Right ventricle myocardium inferior (tissue), 1 donor: Measurements from ENCODE around the gene UCP2. TPM values are rescaled to one million over a fixed set of nuclear protein-coding genes. Genes with fewer than 3 reads are reported as not detected.

Experiments used
- ATAC-seq: fragments of 200-7000 bp; cut with Tn5 transposase; one replicate; pipeline ENCODE4 v1.9.1; 2020; ENCODE audit warnings: mild to moderate bottlenecking, moderate library complexity
- DNase-seq: peaks from one replicate; pipeline ENCODE4 v3.0.0; 2021; ENCODE audit errors: missing footprints
- intact Hi-C: fragments of 100-400 bp; cut with DNase I; formaldehyde crosslinking; loops from one replicate; pipeline ENCODE4 v1.11.0; 2022
- total RNA-seq: library from RNA; stranded (reverse); fragmentation: NEBNext Ultra II Directional; extraction: Animal tissue kit (Norgen Biotek cat#: 25700); gene quantifications from one replicate; pipeline ENCODE4 v1.2.1, GENCODE V29; 2021
- donor health status: DM: no; HTN: yes; CAD: no; lungs with severe emphysema.

Gene UCP2
- total RNA-seq, 1 donor from 2014 or later = 36.4 TPM

- DNase-seq (no peak), ATAC-seq (no peak)
- intact Hi-C loops = no loop called here
These were observed 4.7 kb downstream of the UCP2 start for GRCh38 chr11:73977856-73978519.

- intact Hi-C loops = no loop called here
- ATAC-seq (no peak), DNase-seq (no peak)
These were observed 6.0 kb downstream of the UCP2 start for GRCh38 chr11:73976451-73977151.

DNA sequence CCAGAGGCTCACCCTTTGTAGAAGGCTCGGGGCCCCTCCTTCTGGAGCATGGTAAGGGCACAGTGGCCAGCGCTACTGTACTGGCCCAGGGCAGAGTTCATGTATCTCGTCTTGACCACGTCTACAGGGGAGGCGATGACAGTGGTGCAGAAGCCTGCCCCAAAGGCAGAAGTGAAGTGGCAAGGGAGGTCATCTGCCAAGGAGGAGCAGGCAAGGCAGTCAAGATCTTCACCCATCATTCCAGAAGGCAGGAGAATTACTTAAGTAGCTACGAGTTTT, 7.2 kb downstream of the UCP2 start:
- intact Hi-C loops = no loop called here
- no peak for ATAC-seq
- DNase-seq = no peak

DNA sequence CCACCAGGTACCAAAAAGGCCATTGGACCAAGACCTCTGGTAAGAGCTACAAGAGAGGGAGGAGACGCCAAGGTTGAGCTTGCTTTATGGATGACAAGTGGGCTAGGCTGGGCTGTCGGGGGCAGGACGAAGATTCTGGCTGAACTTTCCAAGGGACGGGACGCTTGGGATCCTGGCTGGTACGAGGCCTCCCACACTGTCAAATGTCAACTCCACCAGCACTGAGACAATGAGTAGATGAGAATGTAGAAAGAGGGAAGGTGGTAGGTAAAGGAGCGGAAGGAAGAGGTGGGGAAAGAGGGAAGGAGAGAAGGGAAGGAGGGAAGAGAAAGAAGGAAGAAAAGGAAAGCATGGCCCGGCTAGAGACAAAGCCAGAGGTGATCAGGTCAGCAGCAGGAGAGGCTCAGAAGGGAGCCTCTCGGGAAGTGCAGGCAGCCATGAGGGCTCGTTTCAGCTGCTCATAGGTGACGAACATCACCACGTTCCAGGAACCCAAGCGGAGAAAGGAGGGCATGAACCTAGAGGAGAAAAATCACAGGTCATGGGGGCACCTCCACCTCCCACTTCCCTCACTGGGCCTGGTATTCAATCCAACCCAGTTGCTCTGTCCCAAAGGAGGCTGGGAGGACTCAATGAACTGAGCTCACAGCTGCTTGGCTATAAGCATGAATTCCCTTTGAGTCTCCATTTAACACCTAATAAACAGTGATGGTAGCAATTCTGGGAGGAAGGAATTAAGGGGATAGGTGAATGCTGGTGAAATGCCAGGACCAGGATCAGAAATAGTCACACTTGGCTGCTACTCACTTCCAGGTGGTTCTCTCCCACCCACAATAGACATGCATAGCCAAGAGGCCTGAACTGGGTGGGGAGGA, 7.8 kb downstream of the UCP2 start:
- no peak for DNase-seq
- no peak for ATAC-seq
- intact Hi-C loops = no loop called here

DNA sequence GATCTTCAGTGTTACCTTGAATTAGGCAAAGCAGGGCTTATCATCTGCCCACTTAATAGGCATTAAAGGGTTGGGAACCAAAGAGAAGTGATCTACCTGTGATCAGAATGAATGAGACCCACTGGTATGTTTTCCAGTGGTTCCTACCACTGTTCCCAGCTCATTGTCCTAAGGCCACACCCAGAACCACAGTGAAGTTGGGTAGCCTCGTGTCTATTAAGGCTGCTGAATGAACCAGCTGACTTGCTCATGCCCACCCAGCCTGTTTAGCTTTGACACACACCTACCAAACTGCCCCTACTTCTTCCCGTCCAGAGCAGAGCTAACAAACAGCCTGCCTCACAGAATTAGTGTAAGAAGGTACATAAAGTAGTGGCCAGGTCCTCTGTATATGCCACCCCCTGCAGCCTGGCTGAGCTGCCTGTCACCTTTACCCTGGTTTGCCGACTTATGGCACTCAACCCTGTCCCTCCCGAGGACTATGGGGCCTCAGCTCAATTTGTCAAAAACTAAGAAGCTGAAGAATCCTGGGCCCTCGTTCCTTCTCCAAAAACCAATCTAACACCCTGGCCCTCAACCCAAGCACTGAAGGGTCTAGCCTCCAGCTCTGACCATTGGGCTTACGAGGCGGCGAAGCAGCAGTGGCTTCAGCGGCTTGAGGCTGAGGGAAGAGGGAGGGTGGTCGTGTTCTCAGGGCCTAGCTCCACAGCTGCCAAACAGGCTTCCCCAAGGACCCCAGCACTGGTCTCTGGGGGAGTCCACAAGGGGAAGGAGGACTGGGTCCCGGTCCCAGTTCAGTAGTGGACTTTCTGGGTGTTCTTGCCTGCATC, 9.8 kb downstream of the UCP2 start:
- DNase-seq = no peak
- ATAC-seq = no peak
- intact Hi-C loops = no loop called here

DNA sequence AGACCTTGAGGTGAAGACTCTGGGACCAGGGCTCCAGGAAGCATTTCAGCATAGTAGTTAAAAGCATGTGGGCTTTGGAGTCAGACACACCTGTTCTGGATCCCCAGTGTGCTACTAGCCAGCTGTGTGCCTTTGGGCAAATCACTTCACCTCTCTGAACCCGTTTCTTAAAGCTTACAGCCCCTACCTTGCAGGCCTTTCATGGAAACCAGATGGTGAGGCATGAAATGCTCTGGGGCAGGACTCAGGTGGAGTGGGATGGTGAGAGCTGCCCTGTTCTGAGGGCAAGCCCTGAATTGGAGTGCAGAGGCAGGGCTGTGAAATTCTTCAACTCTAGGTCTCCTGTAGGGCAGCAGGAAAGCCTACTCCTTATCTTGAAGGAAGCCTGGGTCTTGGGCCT, 10.5 kb downstream of the UCP2 start:
- intact Hi-C loops = no loop called here
- DNase-seq = no peak
- ATAC-seq = no peak

GRCh38 chr11:73971175-73971719, 11.4 kb downstream of the UCP2 start:
- intact Hi-C loops = no loop called here
- no peak for ATAC-seq
- no peak for DNase-seq

DNA sequence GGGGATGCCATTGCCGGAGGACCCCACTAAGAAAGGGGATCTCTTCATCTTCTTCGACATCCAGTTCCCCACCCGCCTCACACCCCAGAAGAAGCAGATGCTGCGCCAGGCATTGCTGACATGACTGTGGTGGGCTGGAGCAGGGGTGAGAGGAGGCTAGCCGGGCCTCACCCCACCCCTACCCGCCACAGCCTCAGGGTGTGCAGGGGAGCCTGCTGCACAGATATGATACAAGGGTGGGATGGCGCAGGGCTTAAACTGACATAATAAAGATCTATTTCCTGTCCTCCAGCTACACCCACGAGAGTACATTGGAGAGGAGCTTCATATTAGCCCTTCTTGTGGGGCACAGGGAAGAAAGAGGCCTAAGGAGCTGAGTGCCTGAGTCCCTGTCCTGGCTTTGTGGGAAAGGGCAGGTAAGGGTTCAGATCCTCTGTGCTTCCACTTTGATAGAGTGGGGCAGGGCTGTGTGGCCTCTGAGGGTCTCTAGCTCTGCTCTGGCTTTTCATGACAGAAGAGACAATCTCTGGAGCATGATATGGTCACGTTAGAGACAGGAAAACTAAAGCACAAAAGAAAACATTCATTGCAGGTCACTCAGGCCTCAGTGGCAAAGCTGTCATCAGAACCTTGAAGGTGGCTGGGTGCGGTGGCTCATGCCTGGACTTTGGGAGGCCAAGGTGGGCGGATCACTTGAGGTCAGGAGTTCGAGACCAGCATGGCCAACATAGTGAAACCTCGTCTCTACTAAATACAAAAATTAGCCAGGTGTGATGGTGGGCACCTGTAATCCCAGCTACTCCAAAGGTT, 12.4 kb downstream of the UCP2 start:
- ATAC-seq (no peak), DNase-seq (no peak)
- intact Hi-C loops = no loop called here

DNA sequence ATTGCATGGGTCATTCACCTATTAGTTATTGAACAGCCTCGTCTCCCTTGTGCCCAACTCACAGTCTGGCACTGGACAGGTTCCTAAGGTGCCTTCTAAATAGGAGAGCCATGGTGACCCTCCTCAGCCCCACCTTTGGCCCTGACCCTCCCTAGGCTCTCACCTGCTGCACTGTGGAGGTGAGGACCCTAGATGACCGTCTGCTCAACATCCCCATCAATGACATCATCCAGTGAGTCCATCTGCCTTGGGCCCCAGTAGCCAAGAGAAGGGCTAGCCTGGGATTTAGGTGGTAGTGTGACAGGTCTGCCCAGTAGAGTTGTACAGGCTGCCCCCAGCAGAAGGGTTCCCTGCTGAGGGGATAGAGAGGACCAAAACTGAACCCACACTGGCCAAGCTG, 13.6 kb downstream of the UCP2 start:
- ATAC-seq (no peak), DNase-seq (no peak)
- intact Hi-C loops = no loop called here

GRCh38 chr11:73968356-73968966, 14.2 kb downstream of the UCP2 start:
- intact Hi-C loops = no loop called here
- DNase-seq (no peak), ATAC-seq (no peak)

DNA sequence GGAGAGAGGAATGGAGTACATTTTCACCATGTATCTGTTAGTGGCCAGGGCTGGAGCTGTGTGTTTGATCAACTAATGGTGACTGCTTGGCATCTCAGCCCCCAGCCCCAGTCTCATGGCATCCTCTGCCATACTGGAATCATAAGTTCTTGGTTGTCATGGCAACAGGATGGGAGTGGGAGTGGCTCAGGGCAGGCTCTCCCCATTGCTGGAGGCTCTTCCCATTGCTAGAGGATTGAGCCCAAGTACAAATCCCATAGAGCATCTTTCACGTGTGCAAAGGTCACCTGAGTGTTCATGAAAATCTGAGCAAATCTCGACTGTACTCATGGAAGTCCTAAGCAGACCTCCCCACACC, 16.9 kb downstream of the UCP2 start:
- DNase-seq = no peak
- no peak for ATAC-seq
- intact Hi-C loops = no loop called here

- ATAC-seq = no peak
- intact Hi-C loops = no loop called here
- DNase-seq = no peak
These were observed 17.4 kb downstream of the UCP2 start for GRCh38 chr11:73965076-73965763.

GRCh38 chr11:73963861-73964260, 18.8 kb downstream of the UCP2 start:
- DNase-seq (no peak), ATAC-seq (no peak)
- intact Hi-C loops = loop anchor here (5.0 kb wide), 3 partner anchors 53 to 483 kb away; no protein-coding TSS in a partner anchor

- intact Hi-C loops = loop anchor here (5.0 kb wide), 3 partner anchors 55 to 485 kb away; no protein-coding TSS in a partner anchor
- ATAC-seq (no peak), DNase-seq (no peak)
These were observed 20.4 kb downstream of the UCP2 start for GRCh38 chr11:73962101-73962705.

DNA sequence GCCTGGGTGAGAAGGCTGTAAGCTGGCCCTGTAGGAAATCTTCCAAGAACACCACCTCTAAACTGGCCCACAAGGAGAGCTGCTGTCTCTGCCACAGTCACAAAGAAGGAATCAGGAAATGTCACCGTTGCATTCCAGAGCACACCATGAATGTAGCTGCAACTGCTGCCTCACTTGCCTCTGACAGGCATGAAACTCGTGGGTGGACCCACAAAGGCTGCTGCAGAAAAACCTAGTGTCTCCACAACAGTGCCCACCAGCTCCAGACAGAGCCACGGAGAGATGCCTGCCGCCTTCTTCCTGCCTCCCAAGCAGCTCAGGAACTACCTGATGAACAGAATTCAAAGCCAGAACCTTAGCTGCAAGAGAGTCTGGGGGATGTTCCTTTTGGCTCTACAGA, 21.3 kb downstream of the UCP2 start:
- ATAC-seq = no peak
- DNase-seq = no peak
- intact Hi-C loops = loop anchor here (5.0 kb wide), 3 partner anchors 56 to 486 kb away; no protein-coding TSS in a partner anchor

DNA sequence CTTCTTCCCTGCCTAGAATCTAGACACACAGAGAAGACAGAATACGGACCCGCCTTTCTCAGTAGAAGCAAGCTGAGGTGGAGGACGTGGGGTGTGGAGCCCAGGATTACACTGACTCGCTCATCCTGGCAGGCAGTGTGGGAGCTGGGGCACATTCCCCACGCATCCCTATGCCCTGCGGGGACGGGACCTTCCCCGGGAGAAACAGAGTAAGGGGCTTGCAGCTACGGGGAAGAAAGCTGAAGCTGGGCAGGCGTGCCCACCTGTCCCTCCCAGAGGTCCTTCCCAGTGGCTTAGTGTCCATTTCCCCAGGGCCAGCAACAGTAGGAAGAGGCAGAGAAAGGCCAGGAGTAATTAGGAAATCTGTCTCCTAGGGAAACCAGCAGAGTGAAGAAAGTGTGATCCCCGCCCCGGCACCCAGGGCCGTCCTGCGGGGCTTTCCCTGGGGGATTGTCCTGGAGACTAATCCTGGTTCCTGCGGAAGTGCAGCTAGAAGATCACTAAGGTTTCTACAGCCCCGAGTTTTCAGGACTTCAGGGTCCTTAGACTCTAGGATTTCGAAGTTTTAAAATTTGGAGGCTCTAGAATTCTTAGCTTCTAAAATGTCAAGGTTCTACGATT, 24.0 kb downstream of the UCP2 start:
- no peak for ATAC-seq
- intact Hi-C loops = no loop called here

More for the DNA sequence above, 24.0 kb downstream of the UCP2 start:
- no peak for DNase-seq
